WTC11 (cell line): Measurements from ENCODE around the gene TPCN2. TPM values are rescaled to one million over a fixed set of nuclear protein-coding genes. Genes with fewer than 3 reads are reported as not detected.

Experiments
- ATAC-seq: fragments of 200-7000 bp; cut with Tn5 transposase; 2 replicates; pipeline ENCODE4 v1.10.0; 2021; ENCODE audit warnings: mild to moderate bottlenecking, moderate library complexity
- CTCF ChIA-PET: fragments of 300-600 bp; sonication (Branson Sonifier 250); formaldehyde crosslinking; loops from one replicate; lab custom pipeline; 2021; ENCODE audit warnings: antibody characterized with exemption; lab: Charles Lee
- POLR2A ChIA-PET: fragments of 350-600 bp; sonication (Branson Sonifier 250); formaldehyde crosslinking; loops from one replicate; lab custom pipeline; 2021; ENCODE audit warnings: antibody characterized with exemption; lab: Charles Lee
- DNase-seq: peaks from one replicate; pipeline ENCODE4 v3.0.0; 2021; ENCODE audit warnings: low spot score
- H3K27ac Mint-ChIP-seq: 2 replicates; pipeline ENCODE4 v1.8.0; 2021; ENCODE audit warnings: mixed read lengths
- H3K27me3 Mint-ChIP-seq: 2 replicates; pipeline ENCODE4 v1.8.0; 2021; ENCODE audit warnings: low read depth, mild to moderate bottlenecking, moderate library complexity, mixed read lengths
- H3K36me3 Mint-ChIP-seq: 2 replicates; pipeline ENCODE4 v1.8.0; 2021; ENCODE audit warnings: mixed read lengths
- H3K4me1 Mint-ChIP-seq: 2 replicates; pipeline ENCODE4 v1.8.0; 2022; ENCODE audit warnings: mixed read lengths
- H3K4me3 Mint-ChIP-seq: 2 replicates; pipeline ENCODE4 v1.8.0; 2021; ENCODE audit warnings: mild to moderate bottlenecking, moderate library complexity, mixed read lengths
- H3K9me3 Mint-ChIP-seq: 2 replicates; pipeline ENCODE4 v1.8.0; 2021; ENCODE audit warnings: mixed read lengths
- HMGA2 ChIP-seq: fragments of 250-450 bp; sonication (Bioruptor Pico); IDR thresholded peaks from 2 replicates; pipeline ENCODE4 v1.4.0; 2021; ENCODE audit warnings: mild to moderate bottlenecking, moderate library complexity
- JUN ChIP-seq: sonication (generic); formaldehyde crosslinking; IDR thresholded peaks from 2 replicates; pipeline ENCODE4 v1.8.0; 2023; ENCODE audit warnings: mild to moderate bottlenecking, missing genetic modification reagents
- KAT7 ChIP-seq: sonication (generic); formaldehyde crosslinking; IDR thresholded peaks from 2 replicates; pipeline ENCODE4 v1.8.1; 2023; ENCODE audit warnings: missing genetic modification reagents, mild to moderate bottlenecking, borderline replicate concordance
- NR1H2 ChIP-seq: sonication (generic); formaldehyde crosslinking; IDR thresholded peaks from 2 replicates; pipeline ENCODE4 v1.9.0; 2021; ENCODE audit warnings: mild to moderate bottlenecking, moderate library complexity, missing genetic modification reagents
- NR2C2 ChIP-seq: sonication (generic); formaldehyde crosslinking; IDR thresholded peaks from 2 replicates; pipeline ENCODE4 v1.8.0; 2022; ENCODE audit warnings: mild to moderate bottlenecking, missing genetic modification reagents
- PRRX2 ChIP-seq: fragments of 250-450 bp; sonication (Bioruptor Pico); IDR thresholded peaks from 2 replicates; pipeline ENCODE4 v1.8.0; 2021; ENCODE audit warnings: mild to moderate bottlenecking
- TCF7 ChIP-seq: sonication (generic); formaldehyde crosslinking; IDR thresholded peaks from 2 replicates; pipeline ENCODE4 v1.8.0; 2022; ENCODE audit warnings: mild to moderate bottlenecking, low read depth, missing genetic modification reagents, moderate library complexity
- TEAD4 ChIP-seq: sonication (generic); formaldehyde crosslinking; IDR thresholded peaks from 2 replicates; pipeline ENCODE4 v1.8.0; 2022; ENCODE audit warnings: mild to moderate bottlenecking, missing genetic modification reagents
- ZNF396 ChIP-seq: fragments of 250-450 bp; sonication (Bioruptor Pico); IDR thresholded peaks from 2 replicates; pipeline ENCODE4 v1.8.0; 2021; ENCODE audit warnings: mild to moderate bottlenecking, moderate library complexity, borderline replicate concordance
- ZNF416 ChIP-seq: fragments of 250-450 bp; sonication (Bioruptor Pico); IDR thresholded peaks from 2 replicates; pipeline ENCODE4 v1.9.0; 2021; ENCODE audit warnings: mild to moderate bottlenecking, inconsistent platforms
- total RNA-seq: library from RNA; stranded (reverse); gene quantifications from 3 replicates; pipeline ENCODE4 v1.2.3, GENCODE V29; 2021
- TF ChIP-seq, protein P1 (sequence below): sonication (generic); formaldehyde crosslinking; IDR thresholded peaks from 2 replicates; pipeline ENCODE4 v1.8.0; 2023; ENCODE audit warnings: mild to moderate bottlenecking, missing genetic modification reagents
- TF ChIP-seq, protein P2 (sequence below): sonication (generic); formaldehyde crosslinking; IDR thresholded peaks from 2 replicates; pipeline ENCODE4 v1.8.1; 2023; ENCODE audit warnings: mild to moderate bottlenecking, missing genetic modification reagents, moderate library complexity
- TF ChIP-seq, protein P3 (sequence below): sonication (generic); formaldehyde crosslinking; conservative IDR thresholded peaks from 2 replicates; pipeline ENCODE4 v1.8.1; 2022; ENCODE audit warnings: mild to moderate bottlenecking, missing genetic modification reagents
- TF ChIP-seq, protein P4 (sequence below): fragments of 200-600 bp; IDR thresholded peaks from 2 replicates; pipeline ENCODE4 v1.8.0; 2022; ENCODE audit warnings: antibody characterized with exemption
- TF ChIP-seq, protein P5 (sequence below): sonication (generic); formaldehyde crosslinking; IDR thresholded peaks from 2 replicates; pipeline ENCODE4 v1.8.1; 2023; ENCODE audit warnings: mild to moderate bottlenecking, missing genetic modification reagents, borderline replicate concordance

Gene TPCN2
- total RNA-seq, 1 experiment from 2014 or later: 24.6 TPM

DNA sequence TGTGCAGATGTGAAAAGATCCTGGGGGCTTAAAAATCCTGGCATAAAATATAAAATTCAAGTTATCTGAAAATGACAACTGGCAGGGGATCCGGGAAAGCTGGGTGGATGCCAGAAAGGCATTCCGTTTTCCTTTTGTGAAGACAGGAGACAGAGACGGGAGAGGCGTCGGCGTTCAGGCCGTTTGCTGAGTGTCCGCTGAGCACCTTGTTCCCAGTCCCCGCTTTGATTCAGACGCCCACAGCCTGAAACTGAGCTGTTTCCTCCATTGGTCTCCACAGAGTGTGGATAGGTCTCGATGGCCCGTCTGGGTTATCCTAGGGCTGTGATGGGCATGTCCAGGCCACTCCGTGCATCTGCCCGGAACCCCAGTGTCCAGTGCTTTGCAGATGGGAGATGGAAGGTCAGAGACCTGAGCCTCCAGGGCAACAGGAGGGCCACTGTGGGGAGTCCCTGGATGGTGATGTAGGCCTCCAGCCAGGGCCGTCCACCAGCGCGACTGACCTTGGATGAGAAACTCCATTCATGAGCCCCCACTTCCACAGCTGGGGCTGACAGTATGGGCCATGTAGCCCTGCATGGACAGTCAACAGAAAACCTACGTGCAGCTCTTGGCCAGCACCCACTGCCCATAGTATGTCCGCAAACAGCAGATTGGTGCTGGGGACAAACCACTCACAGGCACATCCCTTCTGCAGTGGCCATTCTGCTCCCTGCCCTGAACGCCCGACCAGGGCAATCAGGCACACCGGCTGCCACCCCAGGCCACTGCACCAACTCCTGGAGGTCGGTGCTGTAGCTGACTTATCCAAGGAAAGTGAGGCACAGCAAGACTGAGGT lies 47.3 kb upstream of the TPCN2 start:
- DNase-seq (peak; percentile 8), ATAC-seq (no peak)
- Mint-ChIP-seq H3K4me1 (peaks cover 3% of the 10 kb centered on the region; the same call in 1 of the 2 replicates), H3K27ac (no peak overlapping the region), H3K9me3 (no peaks in the 10 kb centered on the region), H3K4me3 (no peak overlapping the region), H3K36me3 (no peaks in the 10 kb centered on the region), H3K27me3 (no peaks in the 10 kb centered on the region)
- POLR2A ChIA-PET: no interaction called here
- TF ChIP-seq, protein P1, sequence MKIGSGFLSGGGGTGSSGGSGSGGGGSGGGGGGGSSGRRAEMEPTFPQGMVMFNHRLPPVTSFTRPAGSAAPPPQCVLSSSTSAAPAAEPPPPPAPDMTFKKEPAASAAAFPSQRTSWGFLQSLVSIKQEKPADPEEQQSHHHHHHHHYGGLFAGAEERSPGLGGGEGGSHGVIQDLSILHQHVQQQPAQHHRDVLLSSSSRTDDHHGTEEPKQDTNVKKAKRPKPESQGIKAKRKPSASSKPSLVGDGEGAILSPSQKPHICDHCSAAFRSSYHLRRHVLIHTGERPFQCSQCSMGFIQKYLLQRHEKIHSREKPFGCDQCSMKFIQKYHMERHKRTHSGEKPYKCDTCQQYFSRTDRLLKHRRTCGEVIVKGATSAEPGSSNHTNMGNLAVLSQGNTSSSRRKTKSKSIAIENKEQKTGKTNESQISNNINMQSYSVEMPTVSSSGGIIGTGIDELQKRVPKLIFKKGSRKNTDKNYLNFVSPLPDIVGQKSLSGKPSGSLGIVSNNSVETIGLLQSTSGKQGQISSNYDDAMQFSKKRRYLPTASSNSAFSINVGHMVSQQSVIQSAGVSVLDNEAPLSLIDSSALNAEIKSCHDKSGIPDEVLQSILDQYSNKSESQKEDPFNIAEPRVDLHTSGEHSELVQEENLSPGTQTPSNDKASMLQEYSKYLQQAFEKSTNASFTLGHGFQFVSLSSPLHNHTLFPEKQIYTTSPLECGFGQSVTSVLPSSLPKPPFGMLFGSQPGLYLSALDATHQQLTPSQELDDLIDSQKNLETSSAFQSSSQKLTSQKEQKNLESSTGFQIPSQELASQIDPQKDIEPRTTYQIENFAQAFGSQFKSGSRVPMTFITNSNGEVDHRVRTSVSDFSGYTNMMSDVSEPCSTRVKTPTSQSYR (CRISPR knock-in tag): no peak
- CTCF ChIA-PET: interaction anchor here (0.9 to 3.2 kb wide), 8 partner anchors 9 to 130 kb away, joined by 3 to 14 read pairs (median 4); partner anchors contain the start of gene TPCN2

DNA sequence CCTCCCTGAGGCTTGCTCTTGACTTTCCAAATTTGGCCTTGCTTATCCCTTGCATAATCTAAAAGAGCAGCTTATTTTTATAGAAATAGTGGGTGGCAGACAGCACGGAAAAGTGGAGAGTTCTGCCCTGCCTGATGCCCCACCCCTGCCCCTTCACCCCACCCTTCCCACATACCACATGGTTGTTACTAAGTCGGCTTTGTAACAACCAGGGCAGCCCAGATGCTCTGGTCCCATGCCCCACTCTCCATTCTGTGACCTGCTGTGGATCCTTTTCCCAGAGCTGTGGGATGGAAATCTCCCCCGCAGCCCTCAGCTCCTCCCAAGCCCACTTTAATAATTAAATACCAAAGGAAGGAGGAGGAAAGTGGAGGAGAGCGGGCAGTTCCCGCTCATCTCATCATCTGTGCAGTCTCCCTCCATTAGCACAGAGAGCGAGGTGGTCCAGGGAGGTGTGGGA lies 46.6 kb upstream of the TPCN2 start:
- Mint-ChIP-seq H3K4me1 (peaks cover 3% of the 10 kb centered on the region; the same call in 1 of the 2 replicates), H3K9me3 (no peaks in the 10 kb centered on the region), H3K4me3 (no peak overlapping the region), H3K27me3 (no peaks in the 10 kb centered on the region), H3K36me3 (no peaks in the 10 kb centered on the region), H3K27ac (no peak overlapping the region)
- ChIA-PET CTCF (interaction anchor here (0.7 to 3.2 kb wide), 8 partner anchors 10 to 529 kb away, joined by 3 to 14 read pairs (median 4); no protein-coding TSS in a partner anchor), POLR2A (interaction anchor here (1.0 kb wide), 1 partner anchor 13 kb away, joined by 4 read pairs; no protein-coding TSS in a partner anchor)
- DNase-seq (peak; percentile 1), ATAC-seq (no peak)
- TF ChIP-seq NR2C2 (CRISPR knock-in tag): no peak
- TF ChIP-seq, protein P2, sequence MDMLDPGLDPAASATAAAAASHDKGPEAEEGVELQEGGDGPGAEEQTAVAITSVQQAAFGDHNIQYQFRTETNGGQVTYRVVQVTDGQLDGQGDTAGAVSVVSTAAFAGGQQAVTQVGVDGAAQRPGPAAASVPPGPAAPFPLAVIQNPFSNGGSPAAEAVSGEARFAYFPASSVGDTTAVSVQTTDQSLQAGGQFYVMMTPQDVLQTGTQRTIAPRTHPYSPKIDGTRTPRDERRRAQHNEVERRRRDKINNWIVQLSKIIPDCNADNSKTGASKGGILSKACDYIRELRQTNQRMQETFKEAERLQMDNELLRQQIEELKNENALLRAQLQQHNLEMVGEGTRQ (CRISPR knock-in tag): no peak
- TF ChIP-seq, protein P3, sequence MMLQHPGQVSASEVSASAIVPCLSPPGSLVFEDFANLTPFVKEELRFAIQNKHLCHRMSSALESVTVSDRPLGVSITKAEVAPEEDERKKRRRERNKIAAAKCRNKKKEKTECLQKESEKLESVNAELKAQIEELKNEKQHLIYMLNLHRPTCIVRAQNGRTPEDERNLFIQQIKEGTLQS (CRISPR knock-in tag): no peak
- no peak for TF ChIP-seq ZNF396 (CRISPR knock-in tag)
- TF ChIP-seq NR1H2 (CRISPR knock-in tag): no peak
- TF ChIP-seq, protein P4, sequence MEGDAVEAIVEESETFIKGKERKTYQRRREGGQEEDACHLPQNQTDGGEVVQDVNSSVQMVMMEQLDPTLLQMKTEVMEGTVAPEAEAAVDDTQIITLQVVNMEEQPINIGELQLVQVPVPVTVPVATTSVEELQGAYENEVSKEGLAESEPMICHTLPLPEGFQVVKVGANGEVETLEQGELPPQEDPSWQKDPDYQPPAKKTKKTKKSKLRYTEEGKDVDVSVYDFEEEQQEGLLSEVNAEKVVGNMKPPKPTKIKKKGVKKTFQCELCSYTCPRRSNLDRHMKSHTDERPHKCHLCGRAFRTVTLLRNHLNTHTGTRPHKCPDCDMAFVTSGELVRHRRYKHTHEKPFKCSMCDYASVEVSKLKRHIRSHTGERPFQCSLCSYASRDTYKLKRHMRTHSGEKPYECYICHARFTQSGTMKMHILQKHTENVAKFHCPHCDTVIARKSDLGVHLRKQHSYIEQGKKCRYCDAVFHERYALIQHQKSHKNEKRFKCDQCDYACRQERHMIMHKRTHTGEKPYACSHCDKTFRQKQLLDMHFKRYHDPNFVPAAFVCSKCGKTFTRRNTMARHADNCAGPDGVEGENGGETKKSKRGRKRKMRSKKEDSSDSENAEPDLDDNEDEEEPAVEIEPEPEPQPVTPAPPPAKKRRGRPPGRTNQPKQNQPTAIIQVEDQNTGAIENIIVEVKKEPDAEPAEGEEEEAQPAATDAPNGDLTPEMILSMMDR: no peak
- no peak for TF ChIP-seq TEAD4 (CRISPR knock-in tag)
- TF ChIP-seq JUN: no peak
- TF ChIP-seq PRRX2 (CRISPR knock-in tag): no peak
- TF ChIP-seq, protein P5, sequence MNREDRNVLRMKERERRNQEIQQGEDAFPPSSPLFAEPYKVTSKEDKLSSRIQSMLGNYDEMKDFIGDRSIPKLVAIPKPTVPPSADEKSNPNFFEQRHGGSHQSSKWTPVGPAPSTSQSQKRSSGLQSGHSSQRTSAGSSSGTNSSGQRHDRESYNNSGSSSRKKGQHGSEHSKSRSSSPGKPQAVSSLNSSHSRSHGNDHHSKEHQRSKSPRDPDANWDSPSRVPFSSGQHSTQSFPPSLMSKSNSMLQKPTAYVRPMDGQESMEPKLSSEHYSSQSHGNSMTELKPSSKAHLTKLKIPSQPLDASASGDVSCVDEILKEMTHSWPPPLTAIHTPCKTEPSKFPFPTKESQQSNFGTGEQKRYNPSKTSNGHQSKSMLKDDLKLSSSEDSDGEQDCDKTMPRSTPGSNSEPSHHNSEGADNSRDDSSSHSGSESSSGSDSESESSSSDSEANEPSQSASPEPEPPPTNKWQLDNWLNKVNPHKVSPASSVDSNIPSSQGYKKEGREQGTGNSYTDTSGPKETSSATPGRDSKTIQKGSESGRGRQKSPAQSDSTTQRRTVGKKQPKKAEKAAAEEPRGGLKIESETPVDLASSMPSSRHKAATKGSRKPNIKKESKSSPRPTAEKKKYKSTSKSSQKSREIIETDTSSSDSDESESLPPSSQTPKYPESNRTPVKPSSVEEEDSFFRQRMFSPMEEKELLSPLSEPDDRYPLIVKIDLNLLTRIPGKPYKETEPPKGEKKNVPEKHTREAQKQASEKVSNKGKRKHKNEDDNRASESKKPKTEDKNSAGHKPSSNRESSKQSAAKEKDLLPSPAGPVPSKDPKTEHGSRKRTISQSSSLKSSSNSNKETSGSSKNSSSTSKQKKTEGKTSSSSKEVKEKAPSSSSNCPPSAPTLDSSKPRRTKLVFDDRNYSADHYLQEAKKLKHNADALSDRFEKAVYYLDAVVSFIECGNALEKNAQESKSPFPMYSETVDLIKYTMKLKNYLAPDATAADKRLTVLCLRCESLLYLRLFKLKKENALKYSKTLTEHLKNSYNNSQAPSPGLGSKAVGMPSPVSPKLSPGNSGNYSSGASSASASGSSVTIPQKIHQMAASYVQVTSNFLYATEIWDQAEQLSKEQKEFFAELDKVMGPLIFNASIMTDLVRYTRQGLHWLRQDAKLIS (CRISPR knock-in tag): no peak
- TF ChIP-seq KAT7 (CRISPR knock-in tag): no peak
- no peak for TF ChIP-seq HMGA2 (CRISPR knock-in tag)
- TF ChIP-seq ZNF416: no peak
- no peak for TF ChIP-seq TCF7 (CRISPR knock-in tag)
